ENCODE measurements around the gene THSD8.

The THSD8 gene

DNA sequence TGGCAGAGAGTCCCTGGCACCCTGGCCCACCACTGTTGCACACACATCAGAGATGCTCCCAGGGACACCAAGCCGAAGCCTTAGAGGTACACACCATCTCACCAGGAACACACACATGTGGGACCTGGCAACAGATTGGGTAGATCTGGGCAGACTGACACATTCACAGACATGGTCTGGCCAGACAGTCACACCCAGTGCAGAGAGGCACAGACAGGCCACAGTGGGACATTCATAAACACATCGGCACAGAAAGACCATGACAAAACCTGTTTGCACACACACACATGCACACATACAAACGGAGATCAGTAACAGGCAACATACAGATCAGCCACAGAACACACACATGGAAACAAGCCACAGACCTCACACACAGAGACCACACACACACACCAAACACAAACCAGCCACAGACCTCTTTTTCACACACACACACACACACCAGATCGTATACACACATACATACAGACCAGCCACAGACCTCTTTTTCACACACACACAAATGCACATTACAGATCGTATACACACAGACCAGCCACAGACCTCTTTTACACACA lies 16.9 kb upstream of the THSD8 start:
- TF ChIP-seq GATA2 (IDR thresholded peaks at IDR 0.05; ENCODE audit: low read depth, low read length) (no peak), GATA3 (IDR thresholded peaks at IDR 0.05; ENCODE audit: low read depth, low read length) (no peak)

DNA sequence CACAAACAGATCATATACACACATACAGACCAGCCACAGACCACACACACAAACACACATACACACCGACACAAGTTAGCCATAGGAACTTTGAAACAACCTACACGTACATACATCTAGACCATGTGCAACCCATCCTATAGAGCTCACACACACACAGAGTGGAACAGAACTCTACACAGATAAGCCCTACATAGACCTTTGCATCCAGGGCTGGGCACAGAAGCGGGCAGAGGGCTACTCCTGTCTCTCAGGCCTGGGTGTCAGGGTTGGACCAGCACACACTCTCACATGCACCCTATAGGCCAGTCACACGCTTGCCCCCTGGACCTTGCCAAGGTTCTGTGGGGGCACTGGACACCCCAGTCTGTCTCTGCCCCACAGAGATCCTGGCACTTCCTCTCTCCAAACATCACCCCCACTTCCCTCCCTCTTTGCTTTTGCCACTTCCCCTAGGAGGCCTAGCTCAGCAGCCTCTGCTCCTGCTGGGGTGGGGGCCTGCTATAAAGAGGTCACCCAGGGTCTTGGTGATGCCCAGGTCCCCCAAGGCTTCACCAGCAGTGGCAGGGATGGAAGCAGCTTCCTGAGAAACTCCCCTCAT lies 16.3 kb upstream of the THSD8 start:
- TF ChIP-seq GATA2 (IDR thresholded peaks at IDR 0.05; ENCODE audit: low read depth, low read length) (no peak), GATA3 (IDR thresholded peaks at IDR 0.05; ENCODE audit: low read depth, low read length) (no peak)

DNA sequence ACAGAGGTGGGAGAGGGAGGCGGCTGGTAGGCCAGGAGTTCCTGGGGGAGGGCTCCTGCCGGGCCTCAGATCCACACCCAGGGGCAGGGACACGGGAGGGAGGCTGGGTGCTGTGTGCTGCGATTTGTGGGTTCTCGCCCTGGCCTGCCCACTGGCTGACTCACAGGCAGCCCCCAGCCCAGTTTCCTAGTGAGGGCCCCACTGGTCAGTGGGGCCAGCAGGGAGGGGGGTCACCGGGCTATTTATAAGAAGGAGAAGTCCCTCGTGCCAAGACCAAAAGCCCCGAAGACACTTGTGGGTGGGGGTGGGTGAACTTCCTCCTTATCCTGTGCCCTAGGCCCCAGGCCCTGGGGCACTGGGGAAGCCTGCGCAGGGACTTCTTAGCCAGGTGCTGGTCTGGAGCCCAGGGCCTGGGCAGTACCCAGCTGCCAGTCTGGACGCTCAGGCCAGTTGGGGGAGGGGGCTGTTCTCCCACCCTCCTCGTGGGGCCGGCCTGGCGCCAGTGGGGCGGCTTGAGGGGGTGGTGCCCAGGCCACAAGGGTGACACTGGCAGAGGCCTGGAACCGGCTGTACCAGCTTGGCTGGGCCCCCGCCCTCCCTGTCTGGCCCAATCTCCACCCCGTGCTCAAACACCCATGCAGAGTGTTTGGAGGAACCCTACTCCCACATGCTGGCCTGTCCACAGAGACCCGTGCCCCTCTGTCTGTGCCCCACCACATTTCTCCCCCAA lies 15.6 kb upstream of the THSD8 start:
- TF ChIP-seq GATA2 (IDR thresholded peaks at IDR 0.05; ENCODE audit: low read depth, low read length), result no peak
- no peak for TF ChIP-seq GATA3 (IDR thresholded peaks at IDR 0.05; ENCODE audit: low read depth, low read length)

DNA sequence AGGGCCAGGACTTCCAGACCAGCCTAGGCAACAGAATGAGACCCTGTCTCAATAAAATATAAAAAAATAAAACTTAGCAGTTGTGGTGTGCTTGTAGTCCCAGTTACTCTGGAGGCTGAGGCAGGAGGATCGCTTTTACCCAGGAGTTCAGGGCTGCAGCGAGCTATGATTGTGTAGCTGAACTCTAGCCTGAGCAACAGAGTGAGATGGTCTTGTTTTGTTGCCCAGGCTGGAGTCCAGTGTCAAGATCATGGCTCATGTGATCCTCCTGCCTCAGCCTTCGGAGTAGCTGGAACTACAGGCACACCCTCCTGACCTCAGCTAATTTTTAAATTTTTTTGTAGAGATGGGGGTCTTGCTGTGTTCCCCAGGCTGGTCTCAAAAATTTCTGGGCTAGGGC lies 14.9 kb upstream of the THSD8 start:
- TF ChIP-seq GATA3 (IDR thresholded peaks at IDR 0.05; ENCODE audit: low read depth, low read length) (no peak), GATA2 (IDR thresholded peaks at IDR 0.05; ENCODE audit: low read depth, low read length) (no peak)

DNA sequence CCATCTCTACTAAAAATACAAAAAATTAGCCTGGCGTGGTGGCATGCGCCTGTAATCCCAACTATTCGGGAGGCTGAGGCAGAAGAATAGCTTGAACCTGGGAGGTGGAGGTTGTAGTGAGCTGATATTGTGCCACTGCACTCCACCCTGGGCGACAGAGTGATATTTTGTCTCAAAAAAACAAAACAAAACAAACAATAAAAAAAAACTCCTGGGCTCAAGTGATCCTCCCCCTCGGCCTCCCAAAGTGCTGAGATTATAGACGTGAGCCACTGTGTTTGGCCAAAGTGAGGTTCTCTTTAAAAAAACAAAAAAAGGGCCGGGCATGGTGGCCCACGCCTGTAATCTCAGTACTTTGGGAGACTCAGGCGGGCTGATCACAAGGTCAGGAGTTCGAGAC lies 14.4 kb upstream of the THSD8 start:
- TF ChIP-seq GATA2 (IDR thresholded peaks at IDR 0.05; ENCODE audit: low read depth, low read length), result no peak
- no peak for TF ChIP-seq GATA3 (IDR thresholded peaks at IDR 0.05; ENCODE audit: low read depth, low read length)

DNA sequence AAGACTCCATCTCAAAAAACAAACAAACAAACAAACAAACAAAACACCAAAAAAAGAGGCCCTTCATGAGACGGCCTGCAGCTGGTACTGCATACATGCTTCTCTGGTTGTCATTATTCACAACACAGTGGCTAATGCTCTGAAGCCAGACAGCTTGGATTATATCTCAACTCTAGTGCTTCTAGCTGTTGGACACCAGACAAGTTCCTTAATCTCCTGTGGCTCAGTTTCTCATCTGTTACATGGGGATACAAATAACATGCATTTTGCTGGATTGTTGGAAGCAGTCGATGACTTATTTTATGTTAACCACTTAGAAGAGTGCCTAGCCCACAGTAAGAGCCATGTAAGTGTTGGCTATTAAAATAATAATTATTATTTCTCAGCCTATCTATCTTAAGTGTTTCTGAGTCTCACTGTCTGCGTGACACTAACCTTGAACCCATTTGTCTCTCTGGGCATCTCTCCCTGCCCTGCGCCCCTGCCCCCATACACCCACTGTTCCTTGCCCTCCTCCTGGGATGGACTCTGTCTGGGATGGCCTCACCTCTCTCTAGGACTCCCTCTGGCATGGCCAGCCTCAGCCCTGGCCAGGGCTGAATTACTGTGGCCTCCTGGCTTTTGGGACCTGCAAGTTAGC lies 13.7 kb upstream of the THSD8 start:
- TF ChIP-seq GATA2 (IDR thresholded peaks at IDR 0.05; ENCODE audit: low read depth, low read length) (no peak), GATA3 (IDR thresholded peaks at IDR 0.05; ENCODE audit: low read depth, low read length) (no peak)

DNA sequence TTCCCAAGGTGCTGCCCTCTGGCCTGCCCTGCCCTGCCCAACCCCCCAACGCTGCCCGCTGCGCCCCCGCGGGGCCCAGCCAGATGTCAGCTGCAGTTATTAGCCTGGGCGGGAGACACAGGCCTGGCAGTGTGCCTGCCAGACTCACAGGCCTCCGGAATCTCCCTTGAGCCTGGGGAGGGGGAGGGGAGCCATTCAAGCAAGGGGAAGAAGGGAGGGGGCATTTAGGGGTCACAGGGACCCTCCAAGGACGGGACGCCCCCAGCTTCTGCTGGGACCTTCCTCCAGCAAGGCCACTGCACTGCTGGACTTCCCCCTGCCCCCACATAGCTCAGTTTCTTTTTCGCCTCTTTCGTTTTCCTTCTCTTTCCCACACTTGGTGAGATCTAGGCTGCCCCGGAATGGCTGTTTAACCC lies 13.2 kb upstream of the THSD8 start:
- TF ChIP-seq GATA2 (IDR thresholded peaks at IDR 0.05; ENCODE audit: low read depth, low read length), result no peak
- no peak for TF ChIP-seq GATA3 (IDR thresholded peaks at IDR 0.05; ENCODE audit: low read depth, low read length)

DNA sequence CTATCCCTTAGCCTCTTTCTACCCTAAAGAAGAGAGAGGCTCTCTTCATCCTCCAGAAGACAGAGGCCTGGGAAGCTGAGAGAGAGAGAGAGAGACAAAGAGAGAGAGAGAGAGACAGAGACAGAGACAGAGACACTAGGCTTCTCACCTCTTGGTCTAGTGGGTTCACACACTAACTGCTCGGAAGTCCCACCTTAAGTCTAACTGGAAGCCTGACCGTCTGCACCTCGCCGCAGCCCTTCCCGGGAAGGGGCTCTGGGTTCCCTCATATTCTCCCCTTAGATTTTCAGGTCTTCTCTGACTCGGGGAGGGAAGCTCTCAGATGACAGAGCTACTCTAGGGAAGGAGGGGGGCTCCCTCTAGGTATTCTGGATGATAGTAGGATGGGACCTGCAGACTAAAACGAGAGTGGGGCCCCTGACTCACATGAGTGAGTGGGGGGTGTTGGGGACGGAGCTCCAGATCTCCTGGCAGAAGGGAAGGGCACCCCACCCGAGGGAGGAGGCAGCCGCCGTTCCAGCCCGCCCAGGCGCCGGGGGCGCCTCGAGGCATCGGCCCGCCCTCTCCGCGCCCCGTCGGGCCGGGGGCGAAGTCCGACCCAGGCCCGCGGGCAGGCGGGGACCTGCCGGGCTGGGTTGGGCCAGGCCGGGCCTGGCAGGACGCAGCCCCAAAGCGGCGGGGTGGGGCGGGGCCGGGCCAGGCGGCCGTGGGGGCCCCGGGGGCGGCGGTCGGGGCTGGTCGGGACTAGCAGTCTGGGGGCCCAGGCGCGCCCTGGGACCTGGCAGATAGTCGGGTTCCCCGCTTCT lies 12.6 kb upstream of the THSD8 start:
- no peak for TF ChIP-seq GATA2 (IDR thresholded peaks at IDR 0.05; ENCODE audit: low read depth, low read length)

DNA sequence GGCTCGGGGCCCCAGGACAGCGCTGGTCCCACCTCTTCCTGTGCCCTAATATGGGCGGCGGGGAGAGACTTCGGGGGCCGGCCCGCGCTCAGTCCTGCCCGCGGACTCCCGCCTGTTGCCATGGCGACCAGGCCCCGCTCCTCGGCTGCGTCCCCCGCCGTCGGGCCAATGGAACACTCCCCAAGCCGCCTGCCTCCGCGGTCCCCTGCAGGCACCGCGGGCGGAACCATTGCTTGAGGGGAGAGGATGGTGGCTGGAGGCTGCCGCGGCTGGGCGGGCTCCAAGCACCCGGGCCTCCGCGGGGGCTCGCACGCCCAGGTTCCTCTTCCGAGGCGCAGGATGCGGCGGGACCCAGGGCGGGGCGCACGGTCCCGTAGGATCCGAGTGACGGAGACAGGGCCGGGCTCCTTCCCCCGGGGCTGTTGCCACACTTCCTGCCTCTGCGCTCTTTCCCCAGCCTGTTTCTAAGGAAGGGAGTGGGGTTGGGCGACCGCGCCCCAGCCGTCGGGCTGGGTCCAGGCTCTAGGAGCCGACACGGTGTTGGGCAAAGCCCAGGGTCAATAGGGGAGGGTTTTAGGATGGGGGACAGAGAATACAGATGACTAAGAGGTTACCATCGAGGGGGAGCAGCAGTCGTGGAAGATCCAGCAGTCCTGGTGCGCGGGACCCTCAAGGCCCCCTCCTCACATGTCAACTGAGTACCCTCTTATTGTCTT lies 11.8 kb upstream of the THSD8 start:
- no peak for TF ChIP-seq GATA3 (IDR thresholded peaks at IDR 0.05; ENCODE audit: low read depth, low read length)
- TF ChIP-seq GATA2 (IDR thresholded peaks at IDR 0.05; ENCODE audit: low read depth, low read length), result no peak

DNA sequence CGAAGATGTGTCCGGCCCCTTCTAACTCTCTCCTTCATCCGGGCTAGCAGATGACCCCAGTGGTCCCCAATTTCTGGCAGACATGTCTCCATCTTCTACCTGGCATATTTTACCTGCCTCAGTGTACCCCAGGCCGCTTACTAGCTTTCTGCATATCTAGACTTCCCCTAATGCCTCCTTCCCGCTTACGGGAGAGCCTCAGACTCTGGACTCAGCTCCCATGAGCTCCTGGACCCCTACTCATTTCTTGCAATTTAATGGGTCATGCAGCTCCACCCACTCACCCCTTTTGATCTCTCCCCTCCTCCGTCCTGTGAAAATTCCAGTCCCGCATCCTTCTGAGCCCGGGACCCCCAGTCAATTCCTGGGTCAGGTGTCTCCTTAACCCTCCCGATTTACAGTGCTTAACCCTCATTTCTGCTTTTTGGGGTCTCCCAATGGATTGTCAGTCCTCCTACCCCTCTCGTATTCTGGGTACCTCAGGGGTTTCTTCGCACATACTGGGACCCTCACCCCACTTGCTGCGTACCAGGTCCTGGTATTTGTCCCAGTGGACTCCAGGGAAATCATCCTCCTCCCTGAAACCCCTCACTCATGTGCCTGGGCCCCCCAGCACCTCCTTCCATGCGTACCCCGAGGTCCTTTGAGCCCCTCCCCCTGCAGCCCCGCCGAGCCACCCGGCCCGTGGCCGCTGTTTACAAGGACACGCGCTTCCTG lies 11.1 kb upstream of the THSD8 start:
- TF ChIP-seq GATA3 (IDR thresholded peaks at IDR 0.05; ENCODE audit: low read depth, low read length), result no peak
- no peak for TF ChIP-seq GATA2 (IDR thresholded peaks at IDR 0.05; ENCODE audit: low read depth, low read length)

DNA sequence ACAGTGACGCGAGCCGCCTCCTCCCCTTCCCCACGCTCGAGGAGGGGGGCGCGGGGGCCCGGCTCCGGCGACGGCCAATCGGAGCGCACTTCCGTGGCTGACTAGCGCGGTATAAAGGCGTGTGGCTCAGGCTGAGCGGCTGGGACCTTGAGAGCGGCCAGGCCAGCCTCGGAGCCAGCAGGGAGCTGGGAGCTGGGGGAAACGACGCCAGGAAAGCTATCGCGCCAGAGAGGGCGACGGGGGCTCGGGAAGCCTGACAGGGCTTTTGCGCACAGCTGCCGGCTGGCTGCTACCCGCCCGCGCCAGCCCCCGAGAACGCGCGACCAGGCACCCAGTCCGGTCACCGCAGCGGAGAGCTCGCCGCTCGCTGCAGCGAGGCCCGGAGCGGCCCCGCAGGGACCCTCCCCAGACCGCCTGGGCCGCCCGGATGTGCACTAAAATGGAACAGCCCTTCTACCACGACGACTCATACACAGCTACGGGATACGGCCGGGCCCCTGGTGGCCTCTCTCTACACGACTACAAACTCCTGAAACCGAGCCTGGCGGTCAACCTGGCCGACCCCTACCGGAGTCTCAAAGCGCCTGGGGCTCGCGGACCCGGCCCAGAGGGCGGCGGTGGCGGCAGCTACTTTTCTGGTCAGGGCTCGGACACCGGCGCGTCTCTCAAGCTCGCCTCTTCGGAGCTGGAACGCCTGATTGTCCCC lies 10.4 kb upstream of the THSD8 start, which contains the start of gene JUNB:
Gene JUNB (plus strand): TSS at position 142 of the 706 bp plus-strand sequence. CDS start 286 bp downstream, at position 428.
- TF ChIP-seq GATA3 (IDR thresholded peaks at IDR 0.05; ENCODE audit: low read depth, low read length) (no peak), GATA2 (IDR thresholded peaks at IDR 0.05; ENCODE audit: low read depth, low read length) (no peak)
